ENCODE measurements around the gene DGKI. TPM values are rescaled to one million over a fixed set of nuclear protein-coding genes. Genes with fewer than 3 reads are reported as not detected.

The DGKI gene
- total and polyA plus RNA-seq, 2 donors (not counting 1 experiment from before 2014, with no cell fraction given) = not detected

- Histone ChIP-seq H3K9ac (ENCODE audit: low read length) (no peak overlapping the region), H3K4me3 (ENCODE audit: control extremely low read depth in 1 of 5, extremely low read depth in 1 of 5, insufficient read depth in 1 of 5, low read depth in 2 of 5, low read length in 4 of 5) (no peak overlapping the region), H3K4me1 (ENCODE audit: control insufficient read depth in 2 of 2, insufficient read depth in 2 of 2, low read length in 2 of 2) (no peaks in the 10 kb centered on the region), H4K20me1 (ENCODE audit: control insufficient read depth, insufficient read depth, low read length, poor library complexity, severe bottlenecking) (no peaks in the 10 kb centered on the region), H3K4me2 (replicated peaks; ENCODE audit: low read depth, low read length, poor library complexity, severe bottlenecking) (no peak overlapping the region), H3K36me3 (replicated peaks in 1 of 2; ENCODE audit: control extremely low read depth in 1 of 2, control insufficient read depth in 1 of 2, extremely low read depth in 1 of 2, insufficient read depth in 2 of 2, low read length in 1 of 2) (no peaks in the 10 kb centered on the region), H3K9me3 (ENCODE audit: control extremely low read depth in 1 of 3, control insufficient read depth in 2 of 3, insufficient read depth in 1 of 3, low read length in 2 of 3) (no peaks in the 10 kb centered on the region), H3K27me3 (replicated peaks in 1 of 4; ENCODE audit: control extremely low read depth in 1 of 4, control insufficient read depth in 3 of 4, insufficient read depth in 4 of 4, low read length in 3 of 4) (no peaks in the 10 kb centered on the region), H2AFZ (ENCODE audit: insufficient read depth, low read depth, low read length, poor library complexity, severe bottlenecking) (no peak overlapping the region), H3K27ac (ENCODE audit: low read length in 2 of 2) (no peak overlapping the region), H3K79me2 (ENCODE audit: control insufficient read depth, insufficient read depth, low read length) (no peaks in the 10 kb centered on the region)
- Mint-ChIP-seq H3K27ac (no peak overlapping the region), H3K4me1 (no peaks in the 10 kb centered on the region), H3K9me3 (ENCODE audit: insufficient read depth) (no peaks in the 10 kb centered on the region), H3K4me3 (no peak overlapping the region), H3K27me3 (no peaks in the 10 kb centered on the region)
- 50% methylated on average over 1 of the region's 3 CpGs for WGBS (ENCODE audit: insufficient coverage)
- intact Hi-C loops (cut with micrococcal nuclease) = no loop called here
- ChIA-PET CTCF (interaction anchor here (2.6 kb wide), 1 partner anchor 9 kb away, joined by 10 read pairs; no protein-coding TSS in a partner anchor), POLR2A (no interaction called here)
- DNase-seq (no peak), ATAC-seq (ENCODE audit: low read depth) (no peak)
- TF ChIP-seq CTCF (IDR thresholded peaks at IDR 0.05) (no peak), EZH2 (IDR thresholded peaks at IDR 0.05; ENCODE audit: borderline replicate concordance, insufficient read depth, low read depth, low read length, poor library complexity, severe bottlenecking) (no peak)
These were observed 400.7 kb downstream of the DGKI start for GRCh38 chr7:137446025-137446424.

- no CpG with 5 or more reads among the region's 1 CpG for WGBS (ENCODE audit: insufficient coverage)
- DNase-seq (no peak), ATAC-seq (ENCODE audit: low read depth) (no peak)
- Histone ChIP-seq H3K9me3 (ENCODE audit: control extremely low read depth in 1 of 3, control insufficient read depth in 2 of 3, insufficient read depth in 1 of 3, low read length in 2 of 3) (no peaks in the 10 kb centered on the region), H3K27ac (ENCODE audit: low read length in 2 of 2) (no peak overlapping the region), H2AFZ (ENCODE audit: insufficient read depth, low read depth, low read length, poor library complexity, severe bottlenecking) (no peak overlapping the region), H3K27me3 (replicated peaks in 1 of 4; ENCODE audit: control extremely low read depth in 1 of 4, control insufficient read depth in 3 of 4, insufficient read depth in 4 of 4, low read length in 3 of 4) (no peaks in the 10 kb centered on the region), H4K20me1 (ENCODE audit: control insufficient read depth, insufficient read depth, low read length, poor library complexity, severe bottlenecking) (no peaks in the 10 kb centered on the region), H3K4me3 (ENCODE audit: control extremely low read depth in 1 of 5, extremely low read depth in 1 of 5, insufficient read depth in 1 of 5, low read depth in 2 of 5, low read length in 4 of 5) (no peak overlapping the region), H3K9ac (ENCODE audit: low read length) (no peak overlapping the region), H3K4me2 (replicated peaks; ENCODE audit: low read depth, low read length, poor library complexity, severe bottlenecking) (no peak overlapping the region), H3K4me1 (ENCODE audit: control insufficient read depth in 2 of 2, insufficient read depth in 2 of 2, low read length in 2 of 2) (no peaks in the 10 kb centered on the region), H3K36me3 (replicated peaks in 1 of 2; ENCODE audit: control extremely low read depth in 1 of 2, control insufficient read depth in 1 of 2, extremely low read depth in 1 of 2, insufficient read depth in 2 of 2, low read length in 1 of 2) (no peaks in the 10 kb centered on the region), H3K79me2 (ENCODE audit: control insufficient read depth, insufficient read depth, low read length) (no peaks in the 10 kb centered on the region)
- intact Hi-C loops (cut with micrococcal nuclease) = no loop called here
- CTCF ChIA-PET = interaction anchor here (2.6 kb wide), 1 partner anchor 10 kb away, joined by 10 read pairs; no protein-coding TSS in a partner anchor
- Mint-ChIP-seq H3K27me3 (no peaks in the 10 kb centered on the region), H3K9me3 (ENCODE audit: insufficient read depth) (no peaks in the 10 kb centered on the region), H3K4me3 (no peak overlapping the region), H3K27ac (no peak overlapping the region), H3K4me1 (no peaks in the 10 kb centered on the region)
- POLR2A ChIA-PET = no interaction called here
- TF ChIP-seq CTCF (IDR thresholded peaks at IDR 0.05) (no peak), EZH2 (IDR thresholded peaks at IDR 0.05; ENCODE audit: borderline replicate concordance, insufficient read depth, low read depth, low read length, poor library complexity, severe bottlenecking) (no peak)
These were observed 401.5 kb downstream of the DGKI start for GRCh38 chr7:137445268-137445667.

Data from B cell (primary cell).